ENCODE measurements around the gene ANKFN1. TPM values are rescaled to one million over a fixed set of nuclear protein-coding genes. Genes with fewer than 3 reads are reported as not detected.

Gene ANKFN1
- total RNA-seq, 1 experiment from 2014 or later = not detected

- H3K9me3 ChIP-seq (ENCODE audit: control insufficient read depth, low read depth, low read length) = no peaks in the 10 kb centered on the region
- H3K9ac ChIP-seq (ENCODE audit: extremely low read depth, insufficient read length, low read length) = no peak overlapping the region
- H2BK20ac ChIP-seq (ENCODE audit: low read depth, low read length, poor library complexity, severe bottlenecking) = no peak overlapping the region
- H4K20me1 ChIP-seq (ENCODE audit: control insufficient read depth, insufficient read depth, insufficient read length) = no peaks in the 10 kb centered on the region
- H3K9me3 Mint-ChIP-seq = no peaks in the 10 kb centered on the region
- no peak overlapping the region for H4K5ac ChIP-seq (ENCODE audit: insufficient read length, low read depth, low read length)
- H2BK12ac ChIP-seq (ENCODE audit: insufficient read length, low read depth, low read length) = no peak overlapping the region
- no peak overlapping the region for H2BK120ac ChIP-seq (ENCODE audit: low read depth, low read length, poor library complexity, severe bottlenecking)
- H2AFZ ChIP-seq (ENCODE audit: low read length) = no peak overlapping the region
- H2BK15ac ChIP-seq (ENCODE audit: low read depth, low read length) = no peak overlapping the region
- no peak overlapping the region for H3K27ac Mint-ChIP-seq
- H4K91ac ChIP-seq (ENCODE audit: insufficient read length, low read depth, low read length) = no peak overlapping the region
- H3K27me3 Mint-ChIP-seq (ENCODE audit: low read depth) = peaks cover 2% of the 10 kb centered on the region; the same call in 1 of the 2 replicates
- H3K4ac ChIP-seq (ENCODE audit: low read depth, low read length) = no peak overlapping the region
- H3K4me1 Mint-ChIP-seq = peaks cover 29 to 30% of the 10 kb centered on the region in 2 experiments
- WGBS (ENCODE audit: extremely low coverage, insufficient read length, low lambda C conversion rate) = no CpG with 5 or more reads among the region's 3 CpGs
- TF ChIP-seq CTCF (conservative IDR thresholded peaks at IDR 0.05) = no peak
- no peak overlapping the region for H4K8ac ChIP-seq (replicated peaks; ENCODE audit: insufficient read length, low read depth, low read length)
- H3K56ac ChIP-seq (ENCODE audit: insufficient read length, low read depth, low read length) = no peak overlapping the region
- H3K79me1 ChIP-seq (ENCODE audit: insufficient read depth, low read depth, low read length, poor library complexity, severe bottlenecking) = no peaks in the 10 kb centered on the region
- no peaks in the 10 kb centered on the region for H3K79me2 ChIP-seq (ENCODE audit: insufficient read depth, low read length)
- H3K23ac ChIP-seq (ENCODE audit: insufficient read length, low read depth, low read length) = no peak overlapping the region
- no peaks in the 10 kb centered on the region for H3K27me3 ChIP-seq (ENCODE audit: insufficient read depth, low read length)
- H3K4me1 ChIP-seq (ENCODE audit: insufficient read depth, low read length) = 0 out of 2 replicates have a peak, but pooled peaks cover 3% of the 10 kb centered on the region
- no peak overlapping the region for H3K4me3 Mint-ChIP-seq
- no peak overlapping the region for H2BK5ac ChIP-seq (ENCODE audit: insufficient read length, low read length)
- DNase-seq = no peak
- H3K27ac ChIP-seq (ENCODE audit: insufficient read length, low read depth, low read length) = no peak overlapping the region
- H2AK5ac ChIP-seq (ENCODE audit: insufficient read length, low read length) = no peak overlapping the region
- H3T11ph ChIP-seq (ENCODE audit: low read length) = no peak overlapping the region
- H3K23me2 ChIP-seq (ENCODE audit: insufficient read length, low read depth, low read length, poor library complexity, severe bottlenecking) = no peaks in the 10 kb centered on the region
- H3K14ac ChIP-seq (ENCODE audit: insufficient read depth, low read length) = no peak overlapping the region
- H3K36me3 Mint-ChIP-seq (ENCODE audit: insufficient read depth in 1 of 3, low read depth in 3 of 3) = no peaks in the 10 kb centered on the region
- no peak overlapping the region for H3K4me2 ChIP-seq (ENCODE audit: insufficient read depth, insufficient read length, low read length)
- H3K18ac ChIP-seq (ENCODE audit: insufficient read length, low read depth, low read length) = no peak overlapping the region
These were observed 171.4 kb downstream of the ANKFN1 start for GRCh38 chr17:56324676-56325075.
